ENCODE measurements around the gene HTRA3. TPM values are rescaled to one million over a fixed set of nuclear protein-coding genes. Genes with fewer than 3 reads are reported as not detected.

HTRA3 gene
- total RNA-seq, 1 experiment from 2014 or later, result 2.3 TPM

GRCh38 chr4:8314691-8315255 lies 45.2 kb downstream of the HTRA3 start:
- H3K27ac Mint-ChIP-seq, result no peak overlapping the region
- POLR2A ChIA-PET, result no interaction called here
- CTCF ChIA-PET, result interaction anchor here (0.7 to 2.9 kb wide), 6 partner anchors 8 to 138 kb away, joined by 3 to 10 read pairs (median 5); no protein-coding TSS in a partner anchor
- ATAC-seq, result no peak
- TF ChIP-seq GTF2I (CRISPR knock-in tag; conservative IDR thresholded peaks at IDR 0.05) (no peak), GABPB1 (CRISPR knock-in tag; IDR thresholded peaks at IDR 0.05) (no peak), PRDM15 (CRISPR knock-in tag; IDR thresholded peaks at IDR 0.05) (no peak), MAX (CRISPR knock-in tag; IDR thresholded peaks at IDR 0.05) (no peak), ZSCAN18 (CRISPR knock-in tag; IDR thresholded peaks at IDR 0.05) (no peak), GRHL2 (CRISPR knock-in tag; IDR thresholded peaks at IDR 0.05; ENCODE audit: insufficient replicate concordance, severe bottlenecking) (no peak), ZBTB21 (CRISPR knock-in tag; IDR thresholded peaks at IDR 0.05; ENCODE audit: borderline replicate concordance) (no peak), ZNF512 (CRISPR knock-in tag; IDR thresholded peaks at IDR 0.05; ENCODE audit: borderline replicate concordance) (no peak), CDX4 (CRISPR knock-in tag; IDR thresholded peaks at IDR 0.05; ENCODE audit: borderline replicate concordance) (no peak), SOX15 (CRISPR knock-in tag; IDR thresholded peaks at IDR 0.05) (no peak), PREB (CRISPR knock-in tag; IDR thresholded peaks at IDR 0.05; ENCODE audit: borderline replicate concordance) (no peak), ZNF281 (CRISPR knock-in tag; IDR thresholded peaks at IDR 0.05) (no peak), ATF6 (CRISPR knock-in tag; IDR thresholded peaks at IDR 0.05) (no peak), ZBTB43 (CRISPR knock-in tag; IDR thresholded peaks at IDR 0.05) (no peak), SMAD4 (CRISPR knock-in tag; IDR thresholded peaks at IDR 0.05) (no peak), ATF3 (CRISPR knock-in tag; conservative IDR thresholded peaks at IDR 0.05) (no peak), ZNF416 (CRISPR knock-in tag; IDR thresholded peaks at IDR 0.05) (no peak), NFATC4 (CRISPR knock-in tag; IDR thresholded peaks at IDR 0.05) (no peak), RELA (CRISPR knock-in tag; IDR thresholded peaks at IDR 0.05; ENCODE audit: borderline replicate concordance) (no peak)
- H3K9me3 Mint-ChIP-seq, result peaks cover 17% of the 10 kb centered on the region
- no peaks in the 10 kb centered on the region for H3K36me3 Mint-ChIP-seq
- H3K27me3 Mint-ChIP-seq (ENCODE audit: low read depth), result peaks cover 3% of the 10 kb centered on the region; the same call in 1 of the 2 replicates
- DNase-seq (ENCODE audit: low spot score), result no peak
- H3K4me3 Mint-ChIP-seq, result no peak overlapping the region
- H3K4me1 Mint-ChIP-seq, result peaks cover 18% of the 10 kb centered on the region
